HFF-Myc (cell line): ENCODE measurements around the gene IGFBP4.

Experiments
- DNase-seq: peaks from one replicate; pipeline ENCODE4 v3.0.0-alpha.2; 2011; ENCODE audit warnings: low read depth; ENCODE audit errors: extremely low read depth
- H3K4me3 ChIP-seq: replicated peaks from 2 replicates; pipeline ENCODE4 v1.5.1; 2011; ENCODE audit warnings: low read depth, mild to moderate bottlenecking, control low read depth, low read length
- CTCF ChIP-seq: IDR thresholded peaks from 2 replicates; pipeline ENCODE4 v1.5.1; 2012; ENCODE audit warnings: mild to moderate bottlenecking, low read depth, low read length, control low read depth; ENCODE audit errors: missing control alignments

The IGFBP4 gene

GRCh38 chr17:40472733-40473452, 29.6 kb downstream of the IGFBP4 start:
- no peak for TF ChIP-seq CTCF
- no peak for DNase-seq
- H3K4me3 ChIP-seq, result no peak overlapping the region

GRCh38 chr17:40473573-40474365, 30.5 kb downstream of the IGFBP4 start:
- TF ChIP-seq CTCF, result no peak
- no peak for DNase-seq
- H3K4me3 ChIP-seq, result no peak overlapping the region

GRCh38 chr17:40474419-40475002, 31.3 kb downstream of the IGFBP4 start:
- TF ChIP-seq CTCF, result no peak
- H3K4me3 ChIP-seq, result no peak overlapping the region
- no peak for DNase-seq

GRCh38 chr17:40475234-40475908, 32.1 kb downstream of the IGFBP4 start:
- DNase-seq, result no peak
- TF ChIP-seq CTCF, result no peak
- no peak overlapping the region for H3K4me3 ChIP-seq

- no peak for DNase-seq
- H3K4me3 ChIP-seq, result no peak overlapping the region
- no peak for TF ChIP-seq CTCF
Measured at GRCh38 chr17:40477796-40478195, 34.5 kb downstream of the IGFBP4 start.

- no peak overlapping the region for H3K4me3 ChIP-seq
- no peak for DNase-seq
- no peak for TF ChIP-seq CTCF
Measured at GRCh38 chr17:40478486-40478885, 35.2 kb downstream of the IGFBP4 start.
